HG03432 (cell line): ENCODE results near the gene ETS1.
"Not testable (repeated sequence)": the region's sequence is repeated elsewhere in the genome, so short reads cannot be mapped to it uniquely, and the experiment has no call there.

Experiments
- ATAC-seq: cut with Tn5 transposase; IDR thresholded peaks from one replicate; pipeline ENCODE4 v1.9.1; 2021; ENCODE audit warnings: mild to moderate bottlenecking, moderate library complexity; ENCODE audit not compliant: unreplicated experiment

The ETS1 gene

DNA sequence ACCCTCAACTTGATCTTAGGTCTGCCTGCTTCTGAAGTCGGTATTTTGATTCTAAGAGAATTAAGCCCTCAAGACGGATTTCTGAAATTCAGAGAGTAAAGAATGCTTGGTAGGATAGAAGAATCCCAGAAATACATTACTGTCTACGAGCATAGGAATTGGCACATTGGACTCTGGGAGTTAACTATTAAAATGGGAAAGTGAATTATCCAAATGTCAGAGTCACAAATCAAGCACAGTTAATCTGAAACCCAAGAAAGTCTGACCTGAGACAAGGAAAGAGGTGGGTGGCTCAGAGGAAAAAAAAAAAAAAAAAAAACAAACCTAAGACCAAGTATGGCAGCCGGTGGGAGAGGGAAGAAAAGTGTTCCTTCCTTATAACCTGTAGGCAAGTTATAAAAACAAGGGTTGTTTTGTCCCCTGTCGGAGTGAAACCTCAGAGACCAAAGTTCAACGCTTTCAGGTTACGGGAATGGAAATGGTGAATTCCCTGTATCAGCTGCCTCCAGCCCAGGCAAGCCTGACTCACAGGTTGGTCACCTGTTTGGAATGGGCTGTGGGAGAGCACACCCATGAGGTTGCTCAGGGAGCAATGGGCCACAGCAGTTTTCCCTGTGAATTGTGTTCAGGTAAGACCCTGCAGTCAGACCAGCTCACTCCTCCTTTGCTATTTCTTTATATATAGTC is 139.0 kb downstream of the ETS1 start:
- ATAC-seq = no peak

DNA sequence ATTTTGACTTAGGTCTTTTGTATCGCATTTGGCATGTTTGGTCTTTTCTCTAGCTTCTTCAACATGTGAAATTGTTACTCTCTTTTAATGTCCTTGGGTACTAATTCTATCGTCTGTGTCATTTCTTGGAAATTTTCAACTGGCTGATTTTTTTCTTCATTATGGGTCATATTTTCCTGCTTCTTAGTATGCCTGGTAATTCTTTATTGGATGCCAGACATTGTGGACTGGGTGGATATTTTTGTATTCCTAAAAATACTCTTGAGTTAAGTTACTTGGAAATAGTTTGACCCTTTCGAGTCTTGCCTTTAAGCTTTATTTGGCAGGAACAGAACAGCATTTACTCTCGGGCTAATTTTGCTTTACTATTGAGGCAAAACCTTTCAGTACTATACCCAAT is 140.1 kb downstream of the ETS1 start:
- no peak for ATAC-seq

DNA sequence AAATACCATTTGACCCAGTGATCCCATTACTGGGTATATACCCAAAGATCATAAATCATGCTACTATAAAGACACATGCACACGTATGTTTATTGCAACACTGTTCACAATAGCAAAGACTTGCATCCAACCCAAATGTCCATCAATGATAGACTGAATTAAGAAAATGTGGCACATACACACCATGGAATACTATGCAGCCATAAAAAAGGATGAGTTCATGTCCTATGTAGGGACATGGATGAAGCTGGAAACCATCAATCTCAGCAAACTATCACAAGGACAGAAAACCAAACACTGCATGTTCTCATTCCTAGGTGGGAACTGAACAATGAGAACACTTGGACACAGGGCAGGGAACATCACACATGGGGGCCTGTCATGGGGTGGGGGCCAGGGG is 141.4 kb downstream of the ETS1 start:
- ATAC-seq = not testable (repeated sequence)

DNA sequence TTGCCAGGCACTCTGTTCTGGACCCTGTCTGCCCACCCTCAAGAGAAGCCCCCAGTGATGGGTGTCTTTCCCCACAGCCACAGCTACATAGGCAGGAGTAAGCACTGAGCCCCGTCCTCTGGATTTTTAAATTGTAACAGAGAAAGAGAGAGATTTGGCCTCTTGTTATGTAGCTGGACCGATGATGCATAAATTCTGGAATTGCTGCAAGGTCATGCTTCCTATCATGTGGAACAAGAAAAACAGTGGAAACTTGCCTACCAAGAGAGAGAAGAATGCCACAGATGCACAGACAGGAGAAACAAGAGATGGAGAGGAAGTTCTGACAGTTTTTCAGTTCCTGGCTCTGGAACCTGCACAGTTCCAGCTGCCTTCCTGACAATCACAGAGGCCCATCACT is 150.2 kb downstream of the ETS1 start:
- no peak for ATAC-seq

DNA sequence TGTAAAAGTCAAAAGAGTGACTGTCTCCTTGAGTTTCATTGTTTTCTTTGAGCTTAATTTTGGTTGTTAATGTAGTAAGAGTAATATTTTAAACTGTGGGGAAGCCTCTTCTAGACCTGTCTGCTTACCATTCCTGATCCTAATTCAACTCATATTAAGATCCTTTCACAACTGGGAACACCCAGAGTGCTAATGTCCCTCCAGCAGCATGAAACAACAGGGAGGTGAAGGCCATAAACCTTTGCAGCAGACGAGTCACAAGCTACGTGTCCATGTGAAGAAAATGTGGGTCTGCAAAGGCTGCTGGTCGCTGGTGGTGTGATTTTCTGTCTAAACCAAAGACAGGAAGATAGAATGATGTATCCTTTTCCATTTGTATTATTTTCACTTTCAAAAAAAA is 152.5 kb downstream of the ETS1 start:
- ATAC-seq = no peak

DNA sequence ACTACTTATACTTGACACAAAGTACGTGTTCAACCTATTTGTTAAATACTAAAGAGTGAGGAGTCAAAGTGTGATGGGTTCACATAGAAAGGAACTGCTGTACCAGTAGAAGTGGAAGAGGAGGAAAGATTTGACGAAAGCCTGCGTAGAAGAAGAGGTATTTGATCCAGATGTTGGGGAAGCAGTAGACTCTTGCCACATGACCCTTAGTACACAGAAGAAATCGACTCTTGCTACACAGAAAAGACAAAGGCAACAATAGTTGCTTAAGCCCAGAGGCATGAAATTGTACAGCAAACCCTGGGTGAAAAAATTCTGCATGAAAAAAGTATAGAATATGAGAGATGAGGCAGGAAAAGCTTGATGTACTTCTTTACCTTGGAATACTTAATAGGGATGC is 152.9 kb downstream of the ETS1 start:
- no peak for ATAC-seq

DNA sequence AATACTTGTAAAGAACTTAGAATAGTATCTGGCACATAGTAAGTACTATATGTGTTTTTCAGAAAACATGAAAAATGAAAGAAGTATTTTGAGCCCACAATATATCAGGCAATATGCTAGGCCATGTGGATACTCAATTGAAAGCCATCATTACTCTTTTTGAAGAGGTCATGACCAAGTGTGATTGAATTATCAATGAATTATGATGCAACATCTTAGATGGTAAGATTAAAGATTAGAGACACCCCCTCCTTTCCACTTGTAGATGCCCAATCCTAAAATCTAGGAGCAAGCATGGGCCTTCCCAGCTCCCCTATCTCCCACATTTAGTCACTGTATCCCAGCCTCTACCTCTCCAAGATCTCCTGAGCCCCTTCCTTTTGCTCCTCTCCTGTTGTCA is 154.4 kb downstream of the ETS1 start:
- ATAC-seq = no peak

DNA sequence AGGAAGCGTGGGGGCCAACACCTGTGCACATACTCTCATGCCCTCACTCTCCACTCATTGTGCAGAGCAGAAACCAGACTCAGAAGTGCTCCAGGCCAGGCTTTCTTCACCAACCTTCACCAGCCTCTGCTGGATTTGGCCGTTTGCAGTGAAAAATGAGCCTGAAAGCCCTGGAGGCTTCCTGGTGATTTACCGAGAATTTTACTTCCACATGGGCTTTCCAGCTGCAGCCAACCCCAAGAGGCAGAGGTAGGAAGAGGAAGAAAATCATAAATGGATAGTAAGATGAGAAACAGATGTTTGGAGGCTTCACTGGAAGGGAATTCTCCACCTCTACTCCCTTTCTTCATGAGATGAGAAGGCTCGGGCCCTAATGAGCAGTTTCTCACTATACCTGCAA is 155.4 kb downstream of the ETS1 start:
- no peak for ATAC-seq

DNA sequence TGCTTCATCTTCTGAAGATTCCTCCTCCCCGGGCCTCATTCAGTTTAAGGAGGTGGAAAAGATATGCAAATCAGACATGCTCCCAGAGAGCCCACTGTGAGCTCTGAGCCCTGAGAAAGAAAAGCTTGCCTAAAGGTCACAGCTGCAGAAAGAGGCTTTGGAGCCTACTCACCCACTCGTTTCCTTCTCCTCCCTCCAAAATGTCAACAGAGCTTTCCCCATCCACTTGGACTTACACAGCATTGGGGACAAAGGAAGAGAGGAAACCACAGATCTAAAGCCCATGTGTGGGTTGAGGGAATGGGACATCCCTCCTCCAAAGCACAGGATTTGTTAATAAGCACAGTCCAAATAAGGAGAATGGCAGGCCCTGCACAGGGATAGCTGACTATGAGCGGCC is 158.4 kb downstream of the ETS1 start:
- ATAC-seq = no peak

DNA sequence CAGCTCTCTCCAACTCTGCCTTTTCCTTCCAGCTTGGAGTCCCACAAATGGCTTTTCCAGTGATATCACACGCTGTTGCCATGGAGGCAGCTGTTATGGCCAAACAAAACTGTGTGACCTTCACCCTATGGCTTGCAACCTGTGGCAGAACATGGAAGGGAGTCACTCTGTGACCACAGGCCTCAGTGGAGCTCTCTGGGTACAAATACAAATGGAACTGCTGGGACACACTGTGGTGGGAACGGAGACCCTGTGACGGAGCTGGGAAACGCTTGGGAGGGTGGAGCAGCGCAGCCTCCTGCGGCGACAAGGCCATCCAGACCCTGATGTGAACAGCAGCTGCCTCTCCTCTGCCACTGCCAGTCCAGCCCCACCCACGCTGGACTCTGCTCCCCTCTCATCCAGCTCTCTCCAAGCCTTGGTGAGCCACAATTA is 162.5 kb downstream of the ETS1 start:
- ATAC-seq = no peak

DNA sequence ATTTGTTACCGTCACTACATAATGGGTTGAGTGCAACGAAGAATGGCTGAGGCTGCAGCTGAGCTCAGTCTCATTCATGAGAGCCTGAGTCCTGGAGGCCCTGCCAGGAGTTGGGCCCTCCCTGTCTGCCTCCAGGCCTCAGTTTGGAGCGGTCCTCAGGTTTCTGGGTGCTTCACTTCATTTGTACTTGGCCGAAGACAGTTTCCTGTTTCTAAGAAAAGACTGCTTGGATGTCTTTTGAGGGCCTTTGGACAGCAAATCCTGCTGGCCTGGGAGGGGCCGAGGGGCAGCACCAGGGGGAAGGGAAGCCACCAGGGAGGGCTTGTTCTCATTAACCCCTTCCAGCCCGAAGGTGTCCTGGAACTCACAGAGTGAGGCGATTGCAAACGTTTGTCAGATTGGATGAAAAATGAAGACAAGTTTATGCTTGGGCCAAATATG is 163.1 kb downstream of the ETS1 start:
- no peak for ATAC-seq

DNA sequence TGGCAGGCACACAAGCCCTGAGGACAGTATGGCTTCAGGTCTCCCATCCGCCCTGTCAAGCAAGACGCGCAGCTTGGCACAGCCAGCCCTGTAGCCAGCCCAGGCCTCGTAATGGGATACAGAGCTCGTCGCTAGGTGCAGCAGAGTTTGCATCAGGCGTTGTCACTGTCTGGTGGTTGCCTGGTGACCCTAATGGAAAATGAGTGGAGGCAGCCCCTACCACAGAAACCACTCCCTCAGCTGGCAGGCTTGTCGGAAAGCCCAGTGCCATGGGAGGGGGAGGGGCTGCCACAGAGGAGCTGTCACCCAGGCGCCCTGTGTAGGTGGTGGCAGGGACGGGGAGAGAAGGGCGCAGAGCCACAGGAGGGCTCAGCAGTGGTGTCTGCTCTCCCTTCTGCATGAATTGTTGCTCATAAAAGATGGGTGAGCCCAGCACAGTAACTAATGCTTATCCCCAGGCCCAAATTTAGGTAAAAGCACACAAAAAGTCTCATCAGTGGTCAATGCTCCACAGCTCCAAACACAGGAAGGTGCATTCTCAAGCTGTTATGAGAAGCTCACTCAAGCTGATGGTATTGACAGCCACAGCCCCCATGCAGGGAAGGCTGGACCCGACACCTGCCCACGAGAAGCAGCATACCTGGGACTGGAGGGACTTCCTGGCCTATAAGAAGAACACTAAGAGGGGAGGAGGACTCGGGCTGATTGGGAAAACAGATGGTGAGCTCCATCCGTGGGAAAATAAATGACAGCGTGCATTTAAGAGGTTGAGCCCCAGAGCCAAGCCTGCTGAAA is 164.6 kb downstream of the ETS1 start:
- peak; percentile 64 for ATAC-seq

DNA sequence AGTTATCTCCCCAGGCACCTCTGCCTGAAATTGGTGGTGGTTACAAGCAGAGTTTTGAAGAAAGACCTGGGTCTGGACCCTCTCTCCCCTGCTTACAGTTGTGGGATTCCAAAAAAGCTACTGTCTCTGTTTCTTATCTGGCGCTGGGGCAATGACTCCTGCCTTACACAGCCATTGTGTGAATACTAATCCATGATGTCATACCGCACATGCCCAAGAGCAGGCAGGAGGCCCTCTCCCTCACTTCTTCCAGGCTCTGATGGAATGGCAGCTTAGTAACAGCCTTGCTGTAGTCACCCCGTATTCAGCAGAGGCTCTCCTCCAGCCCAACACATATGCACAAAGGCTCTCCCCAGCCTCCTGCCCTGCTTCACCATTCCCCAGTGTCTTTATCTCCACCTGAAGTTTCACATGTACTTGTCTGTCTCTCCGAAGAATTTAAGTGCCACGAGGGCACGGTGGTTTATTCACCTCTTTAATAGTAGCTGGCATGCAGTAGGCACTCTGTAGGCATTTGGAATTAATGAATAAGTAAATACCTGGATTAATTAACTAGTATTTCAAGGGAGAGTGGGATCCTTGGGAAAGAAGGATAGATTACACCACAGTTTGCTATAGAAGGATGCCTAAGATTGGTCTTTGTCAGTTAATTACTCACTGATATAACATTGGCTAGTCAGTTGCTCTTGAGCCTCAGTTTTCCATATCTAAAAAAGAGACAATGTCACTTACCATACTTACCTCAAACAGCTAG is 165.6 kb downstream of the ETS1 start:
- ATAC-seq = no peak

DNA sequence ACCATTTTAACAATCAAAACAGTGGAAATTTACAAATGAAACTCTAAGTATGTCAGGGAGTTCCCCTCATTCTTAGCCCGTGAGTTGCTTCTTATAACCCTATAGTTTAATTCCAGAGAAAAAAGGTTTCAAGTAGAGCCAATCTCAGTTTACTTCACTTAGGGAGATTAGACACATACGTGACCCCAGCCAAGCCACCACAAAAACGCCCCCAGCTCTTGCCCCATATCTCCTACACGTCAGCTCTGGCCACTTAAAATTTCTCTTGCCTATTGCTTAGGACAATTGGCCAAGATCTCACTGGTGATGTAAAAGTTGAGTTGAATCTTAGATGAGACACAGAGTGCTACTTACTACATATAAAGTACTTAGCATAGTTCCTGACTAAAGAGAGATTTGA is 166.4 kb downstream of the ETS1 start:
- ATAC-seq = no peak

DNA sequence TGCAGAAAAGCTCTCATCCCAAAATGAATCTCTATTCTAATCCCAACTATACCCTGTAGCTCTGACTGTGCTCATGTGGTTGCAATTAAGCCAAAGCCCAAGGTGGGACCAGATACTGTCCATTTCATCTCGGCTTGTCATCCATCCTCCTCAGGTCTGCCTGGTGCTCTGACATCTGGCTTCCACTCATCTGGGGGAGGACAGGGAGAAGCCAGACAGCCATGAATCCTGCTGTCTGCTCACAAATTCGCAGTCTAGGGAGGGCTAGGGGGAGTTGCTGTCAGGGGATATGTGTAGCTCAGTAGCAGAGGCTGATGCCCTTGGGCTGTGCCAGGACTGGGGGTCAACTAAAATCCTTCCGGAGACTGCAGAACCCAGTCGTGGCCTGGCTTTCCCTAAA is 167.1 kb downstream of the ETS1 start:
- no peak for ATAC-seq

DNA sequence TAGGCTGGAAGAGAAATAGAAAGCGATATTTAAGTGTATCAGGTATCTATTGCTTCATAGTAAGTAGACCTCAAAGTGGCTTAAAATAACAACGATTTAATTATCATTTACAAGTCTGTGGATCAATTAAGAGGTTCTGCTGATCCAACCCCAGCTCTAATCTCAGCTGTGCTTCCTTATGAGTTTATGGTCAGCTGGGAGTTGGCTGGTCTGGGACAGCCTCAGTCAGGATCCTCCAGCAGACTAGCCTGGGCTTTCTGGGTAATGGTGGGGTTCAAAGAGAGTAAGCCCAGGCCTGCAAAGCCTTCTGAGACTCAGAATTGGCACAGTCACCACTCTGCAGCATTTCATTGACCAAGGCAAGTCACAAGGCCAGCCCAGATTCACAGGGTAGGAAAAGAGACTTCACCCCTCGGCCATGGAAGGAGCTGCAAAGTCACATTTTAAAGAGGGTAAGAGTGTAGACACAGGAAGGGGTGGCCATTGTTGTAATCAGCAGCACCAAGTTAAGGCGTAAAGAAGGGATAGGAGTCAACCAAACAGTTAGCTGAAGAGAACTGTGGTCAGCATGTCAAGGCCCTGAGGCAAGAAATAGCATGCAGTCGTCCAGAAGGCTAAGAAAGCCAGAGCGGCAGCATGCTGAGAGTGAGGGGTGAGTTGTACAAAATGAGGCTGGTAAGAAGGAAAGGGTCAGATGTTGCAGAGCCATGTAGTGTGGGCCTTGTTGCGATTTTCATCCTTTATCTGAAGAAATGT is 168.2 kb downstream of the ETS1 start:
- ATAC-seq = no peak

DNA sequence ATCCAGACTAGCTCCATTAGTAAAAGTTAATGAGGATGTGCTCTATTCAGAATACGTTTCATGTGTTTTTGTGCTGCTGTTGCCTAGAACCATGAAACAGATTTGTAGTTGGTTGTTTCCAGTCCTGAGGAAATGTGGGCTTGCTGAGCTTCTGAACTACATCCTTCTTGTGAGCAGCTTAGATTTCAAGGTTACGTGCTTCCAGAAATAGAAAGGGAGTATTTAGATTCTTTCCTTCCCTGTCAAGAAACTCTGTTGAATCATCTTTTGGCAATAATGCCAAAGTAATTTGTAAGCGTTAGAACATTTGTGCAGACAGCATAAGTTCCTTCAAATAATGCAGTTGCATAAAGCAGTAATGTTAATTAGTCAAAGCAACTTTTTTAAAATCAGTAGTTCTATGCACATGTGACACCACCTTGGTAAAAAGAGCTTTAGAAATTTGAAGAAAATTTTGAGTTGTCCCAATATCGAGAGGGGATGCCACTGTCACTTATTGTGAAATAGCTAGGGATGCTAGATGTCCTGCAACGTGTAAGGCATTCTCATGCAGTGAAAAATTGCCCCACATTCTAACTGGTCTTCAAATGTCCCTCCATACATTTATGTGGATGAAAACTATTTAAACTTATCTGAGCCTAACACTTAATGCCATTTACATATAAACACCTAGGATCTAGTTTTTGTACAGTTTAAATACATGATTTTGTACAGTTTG is 169.6 kb downstream of the ETS1 start:
- ATAC-seq = no peak

DNA sequence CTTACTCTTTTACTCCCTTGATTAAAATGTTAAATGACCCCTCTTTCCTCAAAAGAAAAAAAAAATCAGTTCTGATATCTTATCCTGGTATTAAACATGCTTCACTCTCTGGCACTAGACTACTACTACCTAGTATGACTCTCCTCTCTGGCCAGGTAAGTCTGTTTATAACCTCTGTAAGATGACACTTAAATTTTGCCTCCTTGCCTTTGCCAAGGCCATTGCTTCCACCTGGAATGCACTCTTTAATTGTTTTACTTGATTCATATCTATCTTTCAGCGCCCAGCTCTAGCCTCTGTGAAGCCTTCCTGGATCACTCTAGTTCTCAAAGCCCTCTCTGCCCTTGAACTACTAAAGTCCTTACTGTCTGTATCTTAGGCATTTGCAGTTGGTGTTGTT is 170.4 kb downstream of the ETS1 start:
- ATAC-seq = no peak

DNA sequence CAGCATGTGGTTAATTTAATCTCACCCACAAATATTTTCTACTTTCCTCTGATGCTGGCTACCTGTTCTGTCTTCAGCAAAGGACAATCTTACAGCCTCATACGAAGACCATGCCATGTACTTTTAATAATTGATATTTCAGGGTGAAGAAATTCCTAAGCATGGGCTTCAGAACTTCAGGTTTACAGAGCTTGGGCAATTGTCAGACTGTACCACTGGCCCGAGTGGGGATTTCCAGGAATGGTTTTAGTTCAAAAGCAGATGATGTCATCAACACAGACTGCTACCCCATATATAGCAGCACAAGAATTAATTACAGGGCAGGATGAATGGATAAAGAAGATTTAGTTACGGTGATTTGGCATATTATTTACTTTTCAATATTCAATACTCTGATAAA is 171.8 kb downstream of the ETS1 start:
- ATAC-seq = peak; percentile 45
